Measurements from ENCODE around the gene TMC4.

Gene TMC4

GRCh38 chr19:54133312-54133956 is 39.5 kb downstream of the TMC4 start:
- peak; percentile 41 for DNase-seq (ENCODE audit: low spot score)

GRCh38 chr19:54129617-54129996 is 43.4 kb downstream of the TMC4 start:
- DNase-seq (ENCODE audit: low spot score) = no peak

- DNase-seq (ENCODE audit: low spot score) = no peak
These were observed 44.0 kb downstream of the TMC4 start for GRCh38 chr19:54128796-54129616.

GRCh38 chr19:54128441-54128725 is 44.6 kb downstream of the TMC4 start:
- DNase-seq (ENCODE audit: low spot score) = no peak

GRCh38 chr19:54127688-54128440 is 45.1 kb downstream of the TMC4 start:
- DNase-seq (ENCODE audit: low spot score) = no peak

- DNase-seq (ENCODE audit: low spot score) = no peak
These were observed 47.2 kb downstream of the TMC4 start for GRCh38 chr19:54125713-54126112.

GRCh38 chr19:54124393-54124792 is 48.6 kb downstream of the TMC4 start:
- DNase-seq (ENCODE audit: low spot score) = no peak

GRCh38 chr19:54123682-54124081 is 49.3 kb downstream of the TMC4 start:
- no peak for DNase-seq (ENCODE audit: low spot score)

- no peak for DNase-seq (ENCODE audit: low spot score)
These were observed 51.7 kb downstream of the TMC4 start for GRCh38 chr19:54121259-54121658.

GRCh38 chr19:54115109-54116063 is 57.6 kb downstream of the TMC4 start, which contains the start of the genes PRPF31 and TFPT:
Gene PRPF31, plus strand, starts transcription at chr19:54115754. Its CDS starts 2,525 bp downstream, at chr19:54118279.
Gene TFPT, minus strand, starts transcription at chr19:54115657. Its CDS starts 388 bp downstream, at chr19:54115269.
- peak; percentile 96 for DNase-seq (ENCODE audit: low spot score)

GRCh38 chr19:54114340-54115108 is 58.4 kb downstream of the TMC4 start:
- DNase-seq (ENCODE audit: low spot score) = peak; percentile 38

Measured in globus pallidus (tissue), 1 donor.